ENCODE results near the gene EYS.
"Not testable (repeated sequence)": the region's sequence is repeated elsewhere in the genome, so short reads cannot be mapped to it uniquely, and the experiment has no call there.

Gene EYS

GRCh38 chr6:64252256-64252655 lies 1454.8 kb downstream of the EYS start:
- DNase-seq = no peak

DNA sequence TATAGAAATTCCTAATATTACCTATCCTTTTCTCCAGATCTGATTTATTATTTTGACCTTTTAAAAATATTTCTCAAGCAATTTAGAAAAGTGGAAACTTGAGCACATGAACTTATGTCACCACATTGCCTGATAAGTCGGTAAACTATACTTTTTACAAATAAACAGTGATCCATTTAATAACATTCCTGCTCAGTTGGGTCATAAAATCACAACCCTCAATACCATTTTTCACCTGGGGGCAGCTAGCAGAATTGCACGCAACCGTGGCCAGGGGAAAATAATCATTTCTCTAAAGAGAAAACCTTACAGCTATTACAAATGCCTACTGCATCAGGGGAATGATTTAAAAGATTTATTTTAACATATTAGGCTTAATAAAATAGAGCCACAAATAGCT lies 1456.9 kb downstream of the EYS start:
- no peak for DNase-seq

DNA sequence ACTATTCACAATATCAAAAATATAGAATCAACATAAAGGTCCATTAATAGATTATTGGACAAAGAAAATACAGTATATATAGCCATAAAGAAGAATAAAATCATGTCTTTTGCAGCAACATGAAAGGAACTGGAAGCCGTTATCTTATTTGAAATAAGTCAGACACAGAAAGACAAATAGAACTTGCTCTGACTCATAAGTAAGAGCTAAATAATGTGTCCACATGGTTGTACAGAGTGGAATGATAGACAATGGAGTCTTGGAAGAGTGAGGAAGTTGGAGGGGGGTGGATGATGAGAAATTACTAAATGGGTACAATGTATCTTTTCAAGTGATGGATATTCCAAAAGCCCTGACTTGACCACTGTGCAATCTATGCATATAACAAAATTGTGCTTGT lies 1457.9 kb downstream of the EYS start:
- no peak for DNase-seq

- DNase-seq = no peak
Observed at GRCh38 chr6:64243618-64244017, 1463.4 kb downstream of the EYS start.

GRCh38 chr6:64238908-64239307 lies 1468.1 kb downstream of the EYS start:
- not testable (repeated sequence) for DNase-seq

- DNase-seq = no peak
Observed at GRCh38 chr6:64238071-64238470, 1469.0 kb downstream of the EYS start.

DNA sequence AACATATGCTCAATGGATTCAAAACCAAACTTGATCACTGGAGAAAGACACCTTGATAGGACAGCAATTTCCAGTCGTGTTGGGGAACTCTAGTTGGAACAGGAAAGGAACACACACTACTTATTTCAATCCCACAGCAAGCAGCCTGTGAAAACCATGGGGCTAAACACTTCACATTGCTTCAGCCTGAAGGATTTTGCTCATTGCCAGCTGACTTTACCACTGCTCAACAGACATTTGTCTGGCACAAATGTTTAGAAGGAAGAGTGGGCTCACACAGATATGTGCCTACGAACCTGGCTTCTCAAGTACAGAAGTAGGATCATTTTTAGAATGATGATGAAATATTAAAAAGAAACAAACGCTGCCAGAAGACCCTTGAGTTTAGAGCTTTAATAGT lies 1473.3 kb downstream of the EYS start:
- peak in 2 of 58 donors; percentile 2 to 10 for DNase-seq

GRCh38 chr6:64231928-64232327 lies 1475.1 kb downstream of the EYS start:
- no peak for DNase-seq

DNA sequence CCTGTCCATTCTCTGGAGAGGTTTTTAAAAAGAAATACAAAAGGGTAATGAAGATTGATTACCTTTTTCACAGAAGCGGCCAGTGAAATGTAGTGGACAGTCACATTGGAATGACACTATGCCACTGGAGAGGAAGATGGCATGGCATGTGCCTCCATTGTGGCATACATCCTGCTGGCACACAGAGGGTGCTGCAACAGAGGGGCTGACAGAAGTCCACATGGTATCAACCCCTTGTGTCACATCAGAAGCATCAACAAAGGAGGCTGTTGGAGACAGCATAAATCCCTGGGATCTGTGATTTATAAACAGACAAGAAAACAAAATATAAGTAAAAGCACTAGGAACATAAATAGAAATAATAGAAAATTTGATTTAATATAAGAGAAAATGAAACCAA lies 1476.5 kb downstream of the EYS start:
- DNase-seq = no peak

DNA sequence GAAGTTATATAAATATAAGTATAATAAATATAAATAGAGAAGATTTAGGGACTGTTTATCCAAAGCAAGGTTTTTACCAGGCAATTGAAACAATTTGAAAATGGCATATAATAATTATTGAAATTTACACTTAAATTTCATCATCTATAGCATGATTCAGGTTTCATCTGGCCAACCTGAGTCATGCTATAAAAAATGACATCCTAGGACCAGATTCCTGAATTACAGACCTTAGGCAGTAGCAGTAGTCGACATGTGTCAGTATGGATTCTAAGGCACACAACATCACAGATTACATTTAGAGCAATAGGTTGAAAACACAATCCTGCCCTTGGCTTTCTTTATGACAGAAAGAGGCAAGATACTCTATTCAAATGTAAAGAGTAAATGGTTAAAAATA lies 1479.2 kb downstream of the EYS start:
- no peak for DNase-seq

- DNase-seq = no peak
Observed at GRCh38 chr6:64225503-64225902, 1481.5 kb downstream of the EYS start.

DNA sequence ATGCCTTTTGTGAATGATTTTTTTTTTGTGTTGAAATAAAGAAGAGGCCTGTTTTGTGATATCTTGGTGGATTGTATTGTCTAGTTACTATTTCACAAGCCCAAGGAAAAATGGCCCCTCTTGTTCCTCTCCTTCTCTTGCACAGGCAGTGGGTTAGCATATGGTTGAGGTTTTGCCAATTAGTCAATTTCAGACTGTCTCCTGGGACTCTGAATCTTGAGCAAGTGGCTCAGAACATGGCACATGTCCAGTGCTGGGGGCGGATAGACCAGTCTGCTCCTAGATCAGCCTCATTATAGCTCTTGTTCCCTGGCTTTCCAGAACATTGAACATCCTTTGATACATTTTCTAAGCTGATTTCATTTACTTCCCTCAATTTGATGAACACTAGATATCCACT lies 1482.2 kb downstream of the EYS start:
- peak in 18 of 58 donors; percentile 1 to 44 (median 10) for DNase-seq

DNA sequence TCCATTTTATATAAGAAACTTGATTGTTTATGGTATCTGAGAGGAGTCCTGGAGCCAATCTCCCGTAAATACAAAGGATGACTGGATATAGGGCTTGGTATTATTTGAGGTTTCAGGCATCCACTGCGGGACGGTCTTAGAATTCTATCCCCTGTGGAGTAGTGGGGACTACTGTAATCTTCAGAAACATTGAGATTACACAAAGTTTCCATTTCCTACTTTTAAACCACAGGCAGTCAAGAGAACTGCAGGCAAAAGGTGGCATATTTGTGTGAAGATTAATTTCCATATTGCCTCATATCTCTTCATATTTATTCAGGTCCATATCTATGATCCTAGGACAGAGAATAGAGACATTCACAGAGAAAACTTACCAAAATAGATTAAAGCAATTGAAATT lies 1485.2 kb downstream of the EYS start:
- no peak for DNase-seq

GRCh38 chr6:64220801-64221200 lies 1486.2 kb downstream of the EYS start:
- DNase-seq = no peak

DNA sequence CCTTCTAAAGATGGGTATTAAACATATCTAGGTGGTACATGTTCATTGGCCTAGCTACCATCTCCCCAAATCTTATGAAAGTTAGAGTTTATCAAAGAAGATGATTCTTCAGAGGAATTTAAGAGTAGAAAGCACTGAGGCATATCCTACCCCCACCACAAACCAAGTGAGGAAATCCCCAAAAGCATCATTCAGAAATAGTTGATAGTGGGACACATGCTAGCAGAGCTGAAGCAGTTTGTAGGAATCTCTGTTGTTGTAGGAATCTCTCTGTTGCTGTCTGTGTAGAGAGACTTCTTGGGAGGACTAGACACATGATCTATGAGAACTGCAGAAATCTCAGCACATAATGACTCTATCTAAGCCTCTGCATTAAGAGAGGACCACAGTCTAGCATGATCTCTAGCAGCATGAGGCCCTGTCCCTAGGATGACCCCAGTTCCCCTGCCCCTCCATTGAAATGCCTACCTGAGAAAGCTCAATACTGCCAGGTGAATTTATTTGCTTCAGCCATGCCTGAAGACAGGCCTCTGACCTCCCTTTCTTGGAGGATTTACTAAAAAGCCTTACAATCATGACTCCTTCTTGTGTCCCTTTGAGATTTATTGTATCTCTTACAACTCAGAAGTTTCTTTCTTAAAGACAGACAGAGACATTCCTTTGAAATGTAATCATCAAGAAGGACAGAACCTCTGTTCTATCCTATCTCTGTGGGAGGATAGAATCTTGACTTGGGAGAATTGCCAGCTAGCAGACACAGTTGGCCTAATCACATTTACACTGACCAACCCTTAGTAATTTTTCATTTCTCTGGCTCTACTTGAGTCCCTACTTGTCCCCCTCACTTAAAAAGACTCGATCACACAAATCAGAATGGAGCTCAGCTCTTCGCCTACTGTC lies 1489.1 kb downstream of the EYS start:
- DNase-seq = no peak

DNA sequence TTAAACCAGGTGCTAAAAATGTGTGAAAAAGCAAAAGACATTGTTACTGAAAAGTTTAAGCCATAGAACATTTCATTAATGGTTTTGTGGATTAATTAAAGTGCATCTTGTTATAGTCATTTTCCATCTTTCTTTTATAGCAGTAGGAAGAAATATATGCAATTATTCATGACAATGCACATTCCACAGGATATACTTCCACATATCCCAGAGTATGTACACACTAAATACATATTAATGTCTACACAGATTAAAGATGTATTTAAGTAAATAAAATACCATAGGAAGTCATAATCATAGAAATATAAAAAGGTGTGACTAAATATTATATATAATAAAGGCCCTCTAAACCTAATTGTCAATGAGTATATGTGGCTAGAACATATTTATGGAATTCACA lies 1492.7 kb downstream of the EYS start:
- DNase-seq = no peak

GRCh38 chr6:64213697-64214096 lies 1493.3 kb downstream of the EYS start:
- no peak for DNase-seq

DNA sequence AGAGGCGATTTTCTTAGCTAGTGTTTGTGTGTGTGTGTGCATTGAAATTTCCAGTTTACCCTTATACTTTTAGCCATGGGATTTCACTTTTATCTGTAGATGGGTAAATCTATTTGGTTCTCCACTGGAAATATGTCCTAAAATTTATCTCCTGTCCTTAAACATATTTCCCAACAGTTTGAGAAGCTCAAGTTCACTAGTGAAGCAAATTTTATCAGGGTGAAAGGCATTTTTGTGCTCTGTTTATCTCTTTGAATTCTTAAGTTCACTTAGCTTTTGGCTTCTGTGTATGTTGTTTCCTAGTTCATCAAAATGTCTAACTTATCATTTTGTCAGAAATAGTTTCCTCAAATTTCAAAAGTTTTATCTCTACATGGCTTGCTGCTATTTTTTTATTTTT lies 1509.8 kb downstream of the EYS start:
- no peak for DNase-seq

DNA sequence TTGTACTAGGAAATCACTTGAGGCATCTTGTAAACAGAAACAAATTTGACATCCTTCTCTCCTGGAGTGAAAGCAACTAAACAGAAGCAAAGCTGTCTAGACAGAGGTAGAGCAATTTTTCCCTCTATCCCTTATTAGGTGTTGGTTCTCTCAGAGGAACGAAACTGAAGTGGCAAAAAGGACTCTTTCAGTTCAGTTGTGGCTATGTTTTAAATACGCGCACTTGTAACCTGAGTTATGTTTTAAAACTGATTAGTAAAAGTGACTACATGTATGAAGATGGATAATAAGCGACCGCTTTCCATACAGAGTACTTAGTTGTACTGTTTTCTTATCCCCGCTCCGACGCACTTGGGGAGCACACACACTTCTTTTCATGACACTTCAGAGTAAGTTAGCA lies 1520.4 kb downstream of the EYS start:
- no peak for DNase-seq

DNA sequence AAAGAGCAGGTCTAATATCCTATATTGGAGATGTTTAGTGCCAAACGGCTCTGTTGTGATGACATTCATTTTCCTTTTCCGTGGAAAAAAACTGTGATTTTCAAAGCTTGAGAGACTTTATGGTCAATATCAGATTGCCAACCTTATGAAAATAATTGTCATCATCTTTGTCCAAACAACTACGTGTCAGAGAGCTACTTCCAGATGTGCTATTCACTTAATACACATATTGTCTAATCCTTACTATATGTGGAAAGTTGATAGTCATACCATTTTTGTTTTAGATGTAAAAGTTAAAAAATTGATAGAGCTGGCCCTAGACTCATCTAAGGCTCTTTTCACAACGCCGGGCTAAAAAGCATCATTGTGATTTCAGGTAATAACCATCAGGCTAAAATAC lies 1521.4 kb downstream of the EYS start:
- DNase-seq = no peak

- no peak for DNase-seq
Observed at GRCh38 chr6:64175296-64175695, 1531.7 kb downstream of the EYS start.

GRCh38 chr6:64170316-64170715 lies 1536.7 kb downstream of the EYS start:
- no peak for DNase-seq

DNA sequence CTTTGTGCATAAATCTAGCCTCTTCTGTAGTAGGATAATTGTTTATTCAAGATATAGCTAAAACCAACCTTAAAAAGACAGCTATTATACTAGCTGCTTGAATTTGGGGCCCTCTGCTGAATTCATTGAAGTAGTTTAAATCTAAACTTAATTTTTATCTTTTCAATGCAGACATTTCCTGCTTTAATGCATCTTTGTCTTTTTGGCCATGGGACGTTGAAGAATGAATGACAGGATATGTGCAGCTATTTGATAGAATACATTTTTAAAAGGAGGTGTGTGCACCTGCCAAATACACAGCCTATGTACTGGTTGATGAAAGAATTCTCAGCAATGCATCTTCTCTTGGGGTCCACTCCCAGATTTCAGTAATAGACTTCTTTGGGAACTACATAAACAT lies 1546.5 kb downstream of the EYS start:
- no peak for DNase-seq

DNA sequence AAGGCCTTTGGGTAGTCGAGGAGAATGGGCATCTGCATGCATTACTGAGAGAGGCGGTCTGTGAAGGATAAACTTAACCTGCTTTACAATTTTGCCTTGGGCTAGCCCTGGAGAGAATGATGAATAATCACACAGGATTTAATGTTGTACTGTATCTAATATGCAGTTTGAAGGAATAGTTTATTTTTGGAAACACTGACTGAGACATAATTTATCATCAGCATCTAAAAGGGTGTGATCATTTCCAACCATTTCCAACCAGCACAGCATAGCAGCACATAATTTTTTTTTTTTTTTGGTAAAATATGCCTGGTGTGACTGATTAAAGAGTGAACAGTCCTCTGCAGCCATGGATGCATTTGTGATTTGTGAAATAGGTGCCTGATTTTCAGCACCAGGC lies 1552.0 kb downstream of the EYS start:
- DNase-seq = no peak

Measured in anterior cingulate cortex (tissue), 58 donors.